Right lung (tissue), 5 donors: ENCODE results near the gene HOTAIR. TPM values are rescaled to one million over a fixed set of nuclear protein-coding genes. Genes with fewer than 3 reads are reported as not detected.

ENCODE experiments used
- DNase-seq, 2 donors: peaks; one replicate each; pipeline ENCODE4 v3.0.0-alpha.2; 2013
- polyA plus RNA-seq, 5 donors: library from polyadenylated mRNA; unstranded; fragments of 120-200 nt; gene quantifications; one replicate each; pipeline versions ENCODE4 v1.2.1 to v1.2.3, GENCODE V29; 2013; ENCODE audit warnings: inconsistent platforms in 1 of 5, low replicate concordance in 1 of 5; ENCODE audit not compliant: insufficient read length in 5 of 5, insufficient read depth in 1 of 5

HOTAIR gene
- polyA plus RNA-seq, 5 donors, result 0.13 TPM; not detected in 4

DNA sequence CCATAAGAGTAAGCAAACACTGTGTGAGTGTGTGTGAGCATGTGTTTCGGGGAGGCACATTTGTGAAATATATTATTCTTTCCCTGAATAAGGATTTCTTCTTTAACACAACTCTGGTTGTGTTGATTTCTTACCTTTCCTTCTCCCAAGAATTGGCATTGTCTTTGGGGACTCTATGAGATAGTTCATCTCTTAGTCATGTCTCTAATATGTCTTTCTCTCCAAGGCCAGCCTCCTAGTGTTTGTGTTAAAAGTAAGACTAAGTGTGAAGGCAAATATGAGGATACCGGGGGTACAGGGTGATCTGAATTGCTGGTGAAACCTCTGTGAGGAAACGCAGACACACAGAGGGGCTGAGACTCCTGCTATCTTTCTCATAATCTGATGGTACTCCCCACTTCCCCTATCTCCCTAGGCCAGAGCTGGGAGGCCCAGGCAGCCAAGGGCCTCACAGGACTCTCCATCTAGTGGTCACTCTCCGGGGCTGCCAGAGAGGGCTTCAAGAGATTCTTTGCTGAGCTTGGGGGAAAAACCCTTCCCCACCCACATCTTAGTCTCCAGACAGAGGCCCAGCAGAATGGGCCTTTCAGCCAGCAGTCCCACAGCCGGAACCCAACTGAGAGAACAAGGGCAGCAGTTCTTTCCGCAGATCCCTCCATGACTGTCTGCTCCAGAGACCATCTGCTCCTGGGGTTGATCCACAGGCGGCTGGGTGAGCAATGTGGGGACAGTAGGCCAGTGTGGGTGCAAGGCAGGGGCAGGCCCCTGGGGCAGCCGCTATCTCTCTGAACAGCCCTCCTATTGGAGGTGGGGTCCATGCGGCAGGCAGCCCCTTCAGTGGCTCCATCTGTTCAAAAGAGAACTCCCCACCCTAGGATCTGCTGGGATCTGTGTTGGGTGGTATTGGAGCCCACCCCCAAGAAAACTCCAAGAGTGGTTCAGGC lies 25.8 kb downstream of the HOTAIR start:
- no peak for DNase-seq

DNA sequence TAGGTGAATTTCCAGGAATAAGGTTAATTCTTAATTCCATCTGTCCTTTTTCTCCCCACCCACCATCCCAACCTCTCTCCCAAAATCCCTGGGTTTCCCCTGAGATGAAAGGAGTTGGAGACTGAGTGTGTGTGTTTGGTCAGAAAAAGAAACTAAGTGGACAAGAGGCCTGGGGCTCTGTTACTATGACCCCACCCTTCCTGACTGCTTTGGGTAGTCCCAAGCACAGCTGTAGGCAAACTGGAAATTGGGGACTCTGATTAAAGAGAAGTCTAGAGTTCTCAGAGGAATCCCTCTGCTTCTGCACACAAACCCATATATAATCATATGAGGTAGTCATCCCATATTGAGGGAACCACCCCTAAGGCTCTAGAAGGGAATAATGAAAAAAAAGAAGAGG lies 27.0 kb downstream of the HOTAIR start:
- DNase-seq, result no peak

DNA sequence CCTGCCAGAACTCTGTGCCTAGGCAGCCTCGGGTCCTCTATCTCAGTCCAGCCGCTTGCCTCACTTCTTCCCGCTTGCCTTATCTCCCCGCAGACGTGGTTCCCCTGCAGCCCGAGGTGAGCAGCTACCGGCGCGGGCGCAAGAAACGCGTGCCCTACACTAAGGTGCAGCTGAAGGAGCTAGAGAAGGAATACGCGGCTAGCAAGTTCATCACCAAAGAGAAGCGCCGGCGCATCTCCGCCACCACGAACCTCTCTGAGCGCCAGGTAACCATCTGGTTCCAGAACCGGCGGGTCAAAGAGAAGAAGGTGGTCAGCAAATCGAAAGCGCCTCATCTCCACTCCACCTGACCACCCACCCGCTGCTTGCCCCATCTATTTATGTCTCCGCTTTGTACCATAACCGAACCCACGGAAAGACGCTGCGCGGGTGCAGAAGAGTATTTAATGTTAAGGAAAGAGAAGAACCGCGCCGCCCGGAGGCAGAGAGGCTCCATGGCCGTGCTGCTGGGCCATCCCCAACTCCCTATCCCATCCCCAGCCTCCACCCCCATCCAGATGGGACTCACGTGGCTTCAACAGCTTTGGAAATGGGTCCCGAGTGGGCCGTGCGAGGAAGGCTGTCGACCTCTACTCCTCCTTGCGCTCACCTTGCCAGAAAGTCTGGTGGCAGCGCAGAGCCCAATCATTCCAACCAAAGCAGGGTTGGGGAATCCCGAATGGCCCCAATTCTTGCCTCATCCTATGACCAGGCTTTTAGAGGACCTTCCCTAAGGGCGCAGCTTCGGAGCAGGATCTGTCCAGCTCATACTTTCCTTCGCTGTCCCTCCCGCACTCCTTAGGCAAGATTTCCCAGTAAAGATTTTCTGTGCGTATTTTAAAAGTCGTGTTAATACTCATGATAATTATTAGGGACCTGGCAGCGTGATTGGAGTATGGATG lies 29.6 kb downstream of the HOTAIR start:
- no peak for DNase-seq

DNA sequence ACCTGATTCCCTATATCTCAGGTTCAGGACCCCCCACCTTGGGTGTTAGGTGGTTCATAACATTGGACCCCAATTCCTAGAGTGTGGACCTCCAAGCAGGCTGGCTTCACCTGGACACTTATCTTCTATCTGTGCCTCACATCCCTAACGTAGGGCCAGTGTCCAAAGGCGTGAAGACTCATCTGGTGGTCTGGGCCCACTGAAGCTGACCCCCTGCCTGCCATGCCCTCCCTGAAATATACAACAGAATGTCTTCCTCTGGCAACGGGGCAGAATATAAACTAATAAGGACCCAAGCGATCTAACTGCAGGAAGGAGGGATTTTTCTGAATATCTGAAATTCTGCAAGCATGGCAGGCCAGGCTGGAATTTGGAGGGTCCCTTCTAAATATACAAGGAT lies 30.5 kb downstream of the HOTAIR start:
- DNase-seq, result no peak

DNA sequence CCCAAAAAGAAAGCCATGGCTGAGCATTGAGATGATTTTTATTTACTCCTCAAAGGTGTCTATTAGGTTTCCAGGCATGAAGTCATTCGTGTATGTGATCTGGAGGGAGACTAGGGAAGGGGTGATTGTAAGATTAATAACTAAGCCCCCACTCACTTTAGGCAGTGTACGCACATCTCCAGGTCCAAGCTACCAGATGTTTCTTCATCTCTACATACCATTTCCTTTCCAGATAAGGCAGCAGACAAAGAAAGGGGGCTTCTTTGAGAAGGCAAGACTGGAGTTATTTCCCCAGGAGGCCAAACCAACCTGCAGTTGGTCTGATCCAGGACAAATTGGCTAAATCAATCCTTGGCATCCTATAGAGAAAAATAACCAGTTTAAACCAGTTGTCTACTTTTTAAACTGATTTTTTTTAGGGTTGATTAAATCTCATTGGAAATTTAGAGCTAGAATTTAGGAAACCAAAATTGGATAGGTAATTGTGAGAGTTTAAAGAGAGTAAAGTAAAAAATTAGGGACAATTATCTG lies 32.2 kb downstream of the HOTAIR start:
- no peak for DNase-seq

DNA sequence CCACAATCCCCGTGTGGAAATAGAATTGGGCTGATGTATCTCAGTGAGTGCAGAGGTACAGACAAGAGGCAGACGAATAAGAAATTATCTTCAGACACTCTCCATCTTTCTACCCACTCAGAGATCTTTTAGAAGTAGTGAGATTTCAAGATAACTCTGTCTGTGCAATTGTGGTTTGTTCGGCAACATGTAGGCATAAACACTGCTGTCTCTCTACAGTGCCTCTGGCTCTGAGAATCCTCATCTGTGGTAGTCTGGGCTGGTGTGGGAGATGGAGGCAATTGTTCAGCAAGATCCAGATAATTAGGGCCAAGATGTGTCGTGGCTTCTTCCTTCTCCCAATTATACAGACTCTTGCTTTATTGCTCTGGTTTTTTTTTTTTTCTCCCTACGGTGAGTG lies 33.0 kb downstream of the HOTAIR start:
- no peak for DNase-seq

DNA sequence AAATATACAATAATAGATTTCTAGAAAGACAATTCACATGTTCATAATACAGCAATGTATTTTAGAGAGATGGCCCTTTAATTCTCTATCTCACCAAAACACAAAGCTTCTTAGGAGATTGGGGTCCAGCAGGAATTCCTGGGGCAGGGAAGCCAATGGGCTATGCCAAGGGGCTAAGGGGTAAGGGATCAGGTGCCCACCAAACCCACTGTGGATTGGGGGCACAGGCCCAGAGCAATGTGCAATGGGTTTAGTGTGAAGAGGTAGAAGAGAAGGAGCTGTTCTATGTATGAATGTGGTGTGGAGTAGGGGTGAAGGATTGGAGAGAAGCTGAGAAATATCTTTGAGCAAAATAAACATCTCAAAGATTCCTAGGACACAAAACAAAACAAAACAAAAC lies 33.6 kb downstream of the HOTAIR start:
- DNase-seq, result no peak

DNA sequence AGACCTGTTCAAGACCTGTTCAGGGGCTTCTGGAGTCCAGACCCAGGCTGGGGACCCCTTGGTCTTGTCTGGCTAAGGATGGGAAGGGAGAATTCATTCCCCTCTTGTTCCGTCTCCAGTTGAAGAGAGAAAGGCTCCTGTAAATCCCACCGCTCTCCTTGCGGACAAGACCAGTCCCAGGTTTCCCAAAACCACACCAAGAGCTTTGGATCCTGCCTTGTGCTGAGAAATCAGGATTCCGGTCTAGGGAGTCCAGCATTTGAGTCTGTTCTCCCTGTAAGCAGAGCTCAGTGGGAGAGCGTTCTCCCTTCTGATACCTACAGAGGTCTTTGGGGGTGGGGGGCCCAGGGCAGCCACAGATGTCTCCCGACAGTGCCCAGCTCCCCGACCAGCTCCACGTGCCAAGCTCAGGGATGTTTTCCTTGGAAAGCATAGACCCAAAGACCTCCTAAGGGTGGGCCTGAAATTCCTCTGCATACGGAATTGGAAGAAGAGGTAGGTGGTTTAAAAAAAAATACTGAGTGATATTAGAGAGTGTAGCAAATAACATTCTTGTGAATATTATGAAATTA lies 34.2 kb downstream of the HOTAIR start:
- DNase-seq, result no peak

DNA sequence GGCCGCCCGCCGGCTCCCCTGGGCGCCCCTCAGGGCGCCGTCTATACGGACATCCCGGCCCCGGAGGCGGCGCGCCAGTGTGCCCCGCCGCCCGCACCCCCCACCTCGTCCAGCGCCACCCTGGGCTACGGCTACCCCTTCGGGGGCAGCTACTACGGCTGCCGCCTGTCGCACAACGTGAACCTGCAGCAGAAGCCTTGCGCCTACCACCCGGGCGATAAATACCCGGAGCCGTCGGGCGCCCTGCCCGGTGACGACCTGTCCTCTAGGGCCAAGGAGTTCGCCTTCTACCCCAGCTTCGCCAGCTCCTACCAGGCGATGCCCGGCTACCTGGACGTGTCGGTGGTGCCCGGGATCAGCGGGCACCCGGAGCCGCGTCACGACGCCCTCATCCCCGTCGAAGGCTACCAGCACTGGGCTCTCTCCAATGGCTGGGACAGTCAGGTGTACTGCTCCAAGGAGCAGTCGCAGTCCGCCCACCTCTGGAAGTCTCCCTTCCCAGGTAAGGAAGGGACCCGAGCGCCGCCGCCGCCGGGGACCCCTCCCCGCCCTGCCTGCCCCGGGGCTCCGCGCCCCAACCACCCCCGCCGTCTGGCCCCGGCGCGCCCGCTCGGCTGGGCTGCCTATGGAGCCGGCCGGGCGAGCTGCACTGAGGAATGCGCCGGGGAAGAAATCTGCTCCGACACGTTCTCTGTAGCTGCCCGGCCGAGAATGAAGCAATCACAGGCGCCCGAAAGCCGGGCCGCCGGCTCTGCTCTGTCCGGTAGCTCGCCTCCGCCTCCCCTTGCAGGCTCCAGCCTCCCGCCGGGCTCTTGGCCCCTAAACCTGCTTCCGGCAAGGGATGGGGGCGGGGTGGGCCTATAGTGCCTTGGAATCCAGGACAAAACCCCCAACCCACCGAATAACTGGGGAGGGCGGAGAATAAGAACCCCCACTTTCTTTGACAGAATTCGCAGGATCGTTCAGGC lies 35.3 kb downstream of the HOTAIR start:
- peak; percentile 26 to 37 for DNase-seq

DNA sequence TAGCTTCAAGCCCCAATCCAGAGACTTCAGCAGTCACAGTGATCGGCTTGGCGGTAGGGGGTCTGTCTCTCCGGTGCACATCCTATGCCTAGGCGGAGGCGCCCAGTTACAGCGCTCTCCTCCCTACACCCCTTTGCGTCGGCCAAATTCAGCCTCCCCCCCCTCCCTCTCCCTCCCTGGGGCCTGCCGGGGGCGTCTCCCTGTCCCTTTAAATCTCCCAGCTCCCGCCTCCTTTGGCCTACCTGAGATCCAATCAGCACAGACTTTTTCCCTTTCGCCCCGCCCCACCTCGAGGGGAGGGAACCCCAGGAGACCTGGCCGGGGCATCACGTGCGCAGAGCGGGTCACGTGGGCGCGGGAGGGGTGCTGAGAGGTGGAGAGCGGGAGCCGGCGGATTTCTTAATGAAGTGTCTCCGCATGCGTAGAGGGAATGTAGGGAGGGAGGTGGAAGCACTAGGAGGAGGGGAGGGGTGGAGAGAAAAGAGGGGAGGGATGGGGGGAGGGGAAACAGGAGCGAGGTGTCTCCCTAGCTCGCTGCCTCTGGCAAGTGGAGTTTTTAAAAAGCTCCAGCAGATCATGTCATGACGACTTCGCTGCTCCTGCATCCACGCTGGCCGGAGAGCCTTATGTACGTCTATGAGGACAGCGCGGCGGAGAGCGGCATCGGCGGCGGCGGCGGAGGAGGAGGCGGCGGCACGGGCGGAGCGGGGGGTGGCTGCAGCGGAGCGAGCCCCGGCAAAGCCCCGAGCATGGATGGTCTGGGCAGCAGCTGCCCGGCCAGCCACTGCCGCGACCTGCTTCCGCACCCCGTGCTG lies 36.2 kb downstream of the HOTAIR start, which contains the start of gene HOXC13:
TSS of gene HOXC13 (plus strand) at position 506 of the 815 bp plus-strand sequence. CDS start at position 582, 76 bp downstream.
- peak; percentile 44 to 62 for DNase-seq

DNA sequence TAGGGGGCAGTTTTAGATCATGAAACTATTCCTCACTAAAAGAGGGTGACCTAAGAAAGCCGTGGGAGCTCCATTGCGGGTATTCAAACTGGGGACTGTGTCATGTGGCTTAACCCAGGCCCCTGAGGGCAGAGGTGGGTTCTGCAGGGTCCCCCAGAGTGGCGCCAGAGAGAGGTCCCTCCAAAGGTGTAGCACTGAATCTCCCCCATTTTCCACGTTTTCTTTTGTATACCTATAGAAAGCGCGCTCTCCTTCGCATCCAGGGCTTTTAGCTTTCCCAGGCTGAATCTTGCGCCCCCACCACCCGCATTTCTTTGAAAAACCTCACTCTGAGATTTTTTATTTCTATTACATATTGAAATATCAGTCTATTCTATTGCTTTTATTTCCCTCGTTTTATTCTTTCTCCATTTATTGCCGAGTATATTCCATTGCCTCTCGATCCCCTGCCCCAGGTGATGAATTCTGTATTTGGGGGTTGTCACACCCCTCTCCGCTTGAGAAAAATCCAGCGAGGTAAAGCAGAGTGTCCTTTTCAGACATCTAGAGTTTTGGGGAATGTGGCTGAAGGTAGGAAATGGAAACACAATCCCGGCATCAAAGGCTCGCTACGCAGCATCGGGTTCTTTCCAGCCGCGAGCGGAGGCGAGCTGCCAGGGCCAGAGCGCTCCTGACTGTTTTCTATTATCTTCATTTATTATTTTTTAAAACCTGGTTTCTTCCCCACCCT lies 37.0 kb downstream of the HOTAIR start:
- no peak for DNase-seq

DNA sequence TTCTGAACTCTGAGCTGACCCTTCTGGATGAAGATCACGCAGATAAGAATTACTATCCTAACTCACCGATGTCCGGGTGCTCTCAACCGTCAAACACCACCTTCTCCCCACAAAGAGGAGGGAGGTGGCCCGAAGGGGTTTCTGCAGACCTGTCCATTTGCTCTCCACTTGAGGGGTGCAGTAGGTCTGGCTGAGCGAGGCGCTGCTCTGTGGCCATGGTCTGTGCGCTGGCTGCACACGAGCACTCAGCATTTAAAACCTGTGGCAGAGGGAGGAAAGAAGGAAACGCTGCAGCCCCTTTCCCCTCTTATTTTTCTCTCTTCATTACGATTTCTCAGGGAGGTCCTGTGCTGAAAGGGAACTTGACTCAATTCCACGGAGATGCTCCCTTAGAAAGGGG lies 37.7 kb downstream of the HOTAIR start:
- no peak for DNase-seq

DNA sequence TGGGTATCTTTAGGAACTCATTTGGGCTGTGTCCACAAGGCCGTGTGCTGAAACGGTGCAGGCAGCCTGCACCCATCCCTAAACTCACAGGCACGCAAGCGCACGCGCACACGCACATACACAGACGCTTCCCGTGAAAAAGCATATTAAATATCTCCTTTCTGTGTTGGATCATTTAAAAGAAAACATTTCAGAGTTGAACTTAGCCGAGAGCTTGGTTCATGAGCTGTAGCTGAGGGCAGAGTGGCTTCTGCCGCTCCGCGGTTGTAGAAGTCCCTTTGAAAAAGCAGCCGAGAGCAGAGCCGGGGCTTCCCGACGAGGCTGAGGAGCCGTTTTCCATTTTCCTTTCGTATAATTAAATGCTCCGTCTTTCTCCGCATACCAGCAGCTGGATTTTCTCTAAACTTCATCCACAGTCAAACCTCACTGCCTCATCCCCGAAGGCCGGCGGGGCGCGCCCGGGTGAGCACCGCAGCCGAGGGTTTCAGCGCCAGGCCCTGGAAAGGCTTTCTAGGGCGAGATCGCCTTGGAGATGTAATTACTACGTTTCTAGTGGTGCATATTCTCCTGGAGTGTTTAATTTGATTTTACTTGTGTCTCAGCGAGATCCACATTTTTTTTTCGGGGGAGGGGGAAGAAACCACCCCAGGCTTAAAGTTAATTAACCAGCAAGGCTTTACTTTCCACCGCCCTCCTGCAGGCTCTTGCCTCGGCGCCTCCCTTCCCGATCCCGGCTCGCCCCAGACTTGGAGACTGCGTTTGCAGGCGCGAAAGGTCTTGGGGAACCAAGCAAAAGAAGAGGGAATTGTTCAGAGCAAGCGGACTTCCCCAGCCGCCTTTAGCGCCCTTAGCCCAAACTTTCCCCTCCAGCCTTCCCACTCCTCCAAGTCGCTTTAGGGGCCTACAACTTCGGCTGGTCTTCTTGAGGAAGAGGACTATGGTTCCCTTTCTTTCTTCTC lies 39.1 kb downstream of the HOTAIR start:
- DNase-seq, result no peak

DNA sequence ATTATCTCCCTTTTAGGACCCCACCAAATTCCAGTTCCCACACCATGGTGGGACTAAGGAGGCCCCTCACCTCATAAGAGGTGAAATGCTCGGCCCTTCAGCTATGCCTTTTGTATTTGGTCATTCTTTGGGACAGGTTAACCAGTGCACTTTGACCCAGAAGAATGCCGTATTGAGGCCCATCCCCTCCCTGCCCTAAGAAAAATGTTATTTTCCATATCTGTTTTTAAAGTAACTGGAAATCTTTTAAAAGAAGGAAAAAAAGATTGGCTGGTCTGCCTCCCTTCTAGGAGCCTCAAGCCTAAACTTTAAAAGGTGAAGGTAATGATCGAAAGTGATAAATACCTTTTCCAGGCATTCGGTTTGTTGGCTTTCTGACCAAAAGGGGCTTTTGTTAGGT lies 41.8 kb downstream of the HOTAIR start:
- DNase-seq, result no peak

DNA sequence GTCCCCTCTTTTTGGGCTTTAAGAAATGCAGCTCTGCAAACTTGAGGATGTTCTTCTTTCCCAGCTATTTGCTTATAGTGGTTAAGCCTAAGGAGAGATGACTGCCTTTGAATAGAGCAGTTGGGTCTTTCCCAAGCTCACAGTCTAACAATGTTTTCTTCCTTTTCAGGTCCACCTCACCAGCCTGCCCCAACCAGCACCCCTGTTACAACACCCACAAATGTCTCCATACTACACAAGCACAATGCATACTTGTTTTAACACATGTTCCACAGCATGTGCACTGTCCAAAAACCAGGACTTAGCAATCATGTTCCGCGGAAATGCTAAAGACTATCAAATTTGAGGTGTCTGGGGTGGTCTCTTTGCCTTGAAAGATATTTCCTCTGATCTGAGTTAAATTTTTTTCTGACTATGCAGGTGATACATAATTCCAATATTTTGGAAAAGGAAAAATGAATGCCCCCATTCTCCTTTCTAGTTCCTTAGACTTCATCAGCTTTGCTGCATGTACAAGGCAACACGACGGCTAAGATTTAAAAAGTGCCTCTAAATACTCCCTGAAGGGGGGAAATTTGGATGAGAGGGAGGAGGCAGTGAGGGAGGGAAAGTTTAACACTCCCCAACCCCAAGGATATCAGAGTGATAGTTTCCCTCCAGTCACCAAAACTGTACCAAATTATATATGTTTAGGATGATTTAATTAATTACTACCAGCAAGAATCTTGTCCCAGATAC lies 42.7 kb downstream of the HOTAIR start:
- no peak for DNase-seq

DNA sequence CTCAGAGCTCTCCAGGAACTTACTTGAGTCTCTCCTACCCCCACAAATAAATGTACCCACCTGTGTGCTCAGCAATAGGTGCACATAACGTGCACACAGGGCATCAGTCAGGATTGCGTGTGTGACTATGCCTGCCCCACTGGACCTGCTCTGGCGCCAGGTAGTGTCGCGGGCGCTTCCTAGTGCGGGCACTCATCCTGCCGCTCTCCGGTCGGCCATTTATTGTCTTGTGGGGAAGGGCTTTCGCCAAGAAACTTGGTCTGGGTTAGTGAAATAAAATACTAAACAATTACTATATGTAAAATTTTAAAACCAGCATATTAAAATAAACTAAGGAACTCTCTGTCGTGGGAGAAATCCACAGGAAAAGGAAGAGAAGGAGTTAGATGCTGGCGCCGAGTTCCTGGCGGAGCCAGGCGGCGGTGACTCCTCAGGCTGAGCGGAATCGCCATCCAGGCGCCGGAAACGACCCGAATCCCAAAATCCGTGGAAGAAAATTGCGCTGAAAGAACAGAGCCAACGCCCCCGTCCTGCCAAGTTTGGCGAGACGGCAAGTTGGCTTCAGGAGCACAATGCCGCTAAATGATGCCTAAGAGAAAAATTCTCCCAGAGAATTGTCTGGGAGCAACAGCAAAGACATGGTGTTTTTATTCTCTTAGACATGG lies 44.0 kb downstream of the HOTAIR start:
- no peak for DNase-seq
